WTC11 (cell line): ENCODE measurements around the gene IKBKE. TPM values are rescaled to one million over a fixed set of nuclear protein-coding genes. Genes with fewer than 3 reads are reported as not detected.

Source experiments
- ATAC-seq: fragments of 200-7000 bp; cut with Tn5 transposase; 2 replicates; pipeline ENCODE4 v1.10.0; 2021; ENCODE audit warnings: mild to moderate bottlenecking, moderate library complexity
- CTCF ChIA-PET: fragments of 300-600 bp; sonication (Branson Sonifier 250); formaldehyde crosslinking; loops from one replicate; lab custom pipeline; 2021; ENCODE audit warnings: antibody characterized with exemption; lab: Charles Lee
- POLR2A ChIA-PET: fragments of 350-600 bp; sonication (Branson Sonifier 250); formaldehyde crosslinking; loops from one replicate; lab custom pipeline; 2021; ENCODE audit warnings: antibody characterized with exemption; lab: Charles Lee
- DNase-seq: peaks from one replicate; pipeline ENCODE4 v3.0.0; 2021; ENCODE audit warnings: low spot score
- H3K27ac Mint-ChIP-seq: 2 replicates; pipeline ENCODE4 v1.8.0; 2021; ENCODE audit warnings: mixed read lengths
- H3K27me3 Mint-ChIP-seq: 2 replicates; pipeline ENCODE4 v1.8.0; 2021; ENCODE audit warnings: low read depth, mild to moderate bottlenecking, moderate library complexity, mixed read lengths
- H3K36me3 Mint-ChIP-seq: 2 replicates; pipeline ENCODE4 v1.8.0; 2021; ENCODE audit warnings: mixed read lengths
- H3K4me1 Mint-ChIP-seq: 2 replicates; pipeline ENCODE4 v1.8.0; 2022; ENCODE audit warnings: mixed read lengths
- H3K4me3 Mint-ChIP-seq: 2 replicates; pipeline ENCODE4 v1.8.0; 2021; ENCODE audit warnings: mild to moderate bottlenecking, moderate library complexity, mixed read lengths
- H3K9me3 Mint-ChIP-seq: 2 replicates; pipeline ENCODE4 v1.8.0; 2021; ENCODE audit warnings: mixed read lengths
- ATF3 ChIP-seq: sonication (generic); formaldehyde crosslinking; conservative IDR thresholded peaks from 2 replicates; pipeline ENCODE4 v1.8.1; 2022; ENCODE audit warnings: mild to moderate bottlenecking, missing genetic modification reagents
- CBFB ChIP-seq: sonication (generic); formaldehyde crosslinking; IDR thresholded peaks from 2 replicates; pipeline ENCODE4 v1.8.1; 2022; ENCODE audit warnings: mild to moderate bottlenecking, low read depth, missing genetic modification reagents
- CREM ChIP-seq: sonication (generic); formaldehyde crosslinking; IDR thresholded peaks from 2 replicates; pipeline ENCODE4 v1.8.1; 2022; ENCODE audit warnings: mild to moderate bottlenecking, missing genetic modification reagents, moderate library complexity
- CTCF ChIP-seq: fragments of 200-600 bp; IDR thresholded peaks from 2 replicates; pipeline ENCODE4 v1.8.0; 2022; ENCODE audit warnings: antibody characterized with exemption
- ELF4 ChIP-seq: sonication (generic); formaldehyde crosslinking; IDR thresholded peaks from 2 replicates; pipeline ENCODE4 v1.8.1; 2022; ENCODE audit warnings: low read depth, mild to moderate bottlenecking, moderate library complexity, missing genetic modification reagents
- ETV6 ChIP-seq: sonication (generic); formaldehyde crosslinking; IDR thresholded peaks from 2 replicates; pipeline ENCODE4 v1.8.1; 2022; ENCODE audit warnings: mild to moderate bottlenecking, missing genetic modification reagents
- FOXP1 ChIP-seq: sonication (generic); formaldehyde crosslinking; IDR thresholded peaks from 2 replicates; pipeline ENCODE4 v1.8.0; 2022; ENCODE audit warnings: missing genetic modification reagents, mild to moderate bottlenecking, moderate library complexity, borderline replicate concordance
- MLX ChIP-seq: sonication (generic); formaldehyde crosslinking; IDR thresholded peaks from 2 replicates; pipeline ENCODE4 v1.8.1; 2023; ENCODE audit warnings: mild to moderate bottlenecking, missing genetic modification reagents, moderate library complexity
- OVOL2 ChIP-seq: fragments of 250-450 bp; sonication (Bioruptor Pico); IDR thresholded peaks from 2 replicates; pipeline ENCODE4 v1.9.0; 2021; ENCODE audit warnings: mild to moderate bottlenecking, borderline replicate concordance
- PREB ChIP-seq: sonication (generic); formaldehyde crosslinking; IDR thresholded peaks from 2 replicates; pipeline ENCODE4 v1.8.1; 2022; ENCODE audit warnings: mild to moderate bottlenecking, missing genetic modification reagents, moderate library complexity, borderline replicate concordance
- STAT6 ChIP-seq: sonication (generic); formaldehyde crosslinking; conservative IDR thresholded peaks from 2 replicates; pipeline ENCODE4 v1.8.1; 2023; ENCODE audit warnings: mild to moderate bottlenecking, low read depth, missing genetic modification reagents, moderate library complexity
- USF1 ChIP-seq: sonication (generic); formaldehyde crosslinking; IDR thresholded peaks from 2 replicates; pipeline ENCODE4 v1.8.0; 2022; ENCODE audit warnings: mild to moderate bottlenecking, missing genetic modification reagents
- ZMAT4 ChIP-seq: fragments of 250-450 bp; sonication (Bioruptor Pico); IDR thresholded peaks from 2 replicates; pipeline ENCODE4 v1.9.0; 2021; ENCODE audit warnings: mild to moderate bottlenecking
- ZNF263 ChIP-seq: sonication (generic); formaldehyde crosslinking; IDR thresholded peaks from 2 replicates; pipeline ENCODE4 v1.8.1; 2022; ENCODE audit warnings: low read depth, mild to moderate bottlenecking, moderate library complexity, missing genetic modification reagents
- ZNF425 ChIP-seq: fragments of 250-450 bp; sonication (Bioruptor Pico); conservative IDR thresholded peaks from 2 replicates; pipeline ENCODE4 v1.9.0; 2021; ENCODE audit warnings: mild to moderate bottlenecking
- ZNF671 ChIP-seq: fragments of 250-450 bp; sonication (Bioruptor Pico); IDR thresholded peaks from 2 replicates; pipeline ENCODE4 v1.8.0; 2021; ENCODE audit warnings: mild to moderate bottlenecking
- total RNA-seq: library from RNA; stranded (reverse); gene quantifications from 3 replicates; pipeline ENCODE4 v1.2.3, GENCODE V29; 2021

The IKBKE gene
- total RNA-seq, 1 experiment from 2014 or later: 8.1 TPM

- POLR2A ChIA-PET: no interaction called here
Measured at GRCh38 chr1:206509612-206510257, 39.5 kb downstream of the IKBKE start.

More at GRCh38 chr1:206509612-206510257, 39.5 kb downstream of the IKBKE start:
- TF ChIP-seq STAT6 (CRISPR knock-in tag) (no peak), PREB (CRISPR knock-in tag) (no peak), ZNF263 (no peak), CREM (CRISPR knock-in tag) (no peak), ZNF671 (no peak), CBFB (no peak), CTCF (no peak), OVOL2 (CRISPR knock-in tag) (no peak), FOXP1 (CRISPR knock-in tag) (no peak), USF1 (no peak), ETV6 (no peak), ELF4 (no peak), MLX (CRISPR knock-in tag) (no peak), ATF3 (no peak), ZMAT4 (CRISPR knock-in tag) (no peak), ZNF425 (CRISPR knock-in tag) (no peak)
- ATAC-seq (no peak), DNase-seq (no peak)
- H3K9me3 Mint-ChIP-seq: no peaks in the 10 kb centered on the region
- no peak overlapping the region for H3K4me3 Mint-ChIP-seq
- peaks cover 65% of the 10 kb centered on the region for H3K27me3 Mint-ChIP-seq
- H3K36me3 Mint-ChIP-seq: no peaks in the 10 kb centered on the region
- CTCF ChIA-PET: interaction anchor here (1.4 kb wide), 1 partner anchor 74 kb away, joined by 3 read pairs; no protein-coding TSS in a partner anchor
- no peak overlapping the region for H3K27ac Mint-ChIP-seq
- peaks cover 26% of the 10 kb centered on the region for H3K4me1 Mint-ChIP-seq
